HL-60 (cell line): ENCODE measurements around the gene RERE.

Source experiments
- DNase-seq, 2 experiments: peaks; one replicate each; pipeline ENCODE4 v3.0.0-alpha.2; 2010 to 2020; ENCODE audit warnings: low read depth in 1 of 2, low spot score in 1 of 2
- H3K27ac ChIP-seq: fragments of 250-450 bp; sonication (Bioruptor Pico); replicated peaks from 2 replicates; pipeline ENCODE4 v1.5.1; 2020; ENCODE audit warnings: mild to moderate bottlenecking, moderate library complexity
- H3K27me3 ChIP-seq: fragments of 250-450 bp; sonication (Bioruptor Pico); 2 replicates; pipeline ENCODE4 v1.5.1; 2021; ENCODE audit warnings: mild to moderate bottlenecking, moderate library complexity; ENCODE audit not compliant: insufficient read depth, poor library complexity, severe bottlenecking
- H3K4me3 ChIP-seq: replicated peaks from 2 replicates; pipeline ENCODE4 v1.5.1; 2011; ENCODE audit warnings: mild to moderate bottlenecking, control low read depth, low read length; ENCODE audit not compliant: insufficient read depth
- GABPA ChIP-seq: IDR thresholded peaks from 2 replicates; pipeline ENCODE4 v1.6.1; 2012; ENCODE audit warnings: low read depth
- POLR2AphosphoS5 ChIP-seq: IDR thresholded peaks from 2 replicates; pipeline ENCODE4 v1.6.1; 2012; ENCODE audit warnings: low read depth
- REST ChIP-seq: IDR thresholded peaks from 2 replicates; pipeline ENCODE4 v1.6.1; 2012; ENCODE audit warnings: low read depth; ENCODE audit not compliant: insufficient replicate concordance
- SPI1 ChIP-seq: IDR thresholded peaks from 2 replicates; pipeline ENCODE4 v1.6.1; 2012; ENCODE audit warnings: low read depth, mild to moderate bottlenecking, borderline replicate concordance
- TF ChIP-seq, protein P1 (sequence below): IDR thresholded peaks from one replicate; pipeline ENCODE4 v1.5.1; 2011; ENCODE audit warnings: low read length, control low read depth, inconsistent platforms; ENCODE audit not compliant: insufficient read depth

Gene RERE

DNA sequence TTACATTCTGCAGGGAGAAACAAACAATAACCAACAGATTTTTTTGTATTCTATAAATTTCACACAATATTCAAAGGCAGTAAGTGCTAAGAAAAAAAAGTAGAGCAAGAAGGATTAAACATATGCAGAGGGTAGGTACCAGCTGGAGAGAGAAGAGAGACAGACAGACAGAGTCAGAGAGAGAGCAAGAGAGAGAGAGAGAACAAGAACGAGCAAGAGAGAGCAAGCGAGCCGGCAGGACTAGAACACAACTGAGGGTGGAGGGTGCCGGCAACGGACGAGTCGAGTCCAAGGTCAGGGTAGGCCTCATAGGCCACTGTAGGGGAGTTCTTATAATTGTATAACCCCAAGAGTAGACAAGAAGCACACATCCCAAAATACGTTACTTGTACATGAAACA, 97.1 kb downstream of the RERE start:
- Histone ChIP-seq H3K27me3 (no peaks in the 10 kb centered on the region), H3K27ac (no peak overlapping the region), H3K4me3 (no peak overlapping the region)
- TF ChIP-seq POLR2AphosphoS5 (no peak), REST (no peak), SPI1 (no peak), GABPA (no peak)
- TF ChIP-seq, protein P1, sequence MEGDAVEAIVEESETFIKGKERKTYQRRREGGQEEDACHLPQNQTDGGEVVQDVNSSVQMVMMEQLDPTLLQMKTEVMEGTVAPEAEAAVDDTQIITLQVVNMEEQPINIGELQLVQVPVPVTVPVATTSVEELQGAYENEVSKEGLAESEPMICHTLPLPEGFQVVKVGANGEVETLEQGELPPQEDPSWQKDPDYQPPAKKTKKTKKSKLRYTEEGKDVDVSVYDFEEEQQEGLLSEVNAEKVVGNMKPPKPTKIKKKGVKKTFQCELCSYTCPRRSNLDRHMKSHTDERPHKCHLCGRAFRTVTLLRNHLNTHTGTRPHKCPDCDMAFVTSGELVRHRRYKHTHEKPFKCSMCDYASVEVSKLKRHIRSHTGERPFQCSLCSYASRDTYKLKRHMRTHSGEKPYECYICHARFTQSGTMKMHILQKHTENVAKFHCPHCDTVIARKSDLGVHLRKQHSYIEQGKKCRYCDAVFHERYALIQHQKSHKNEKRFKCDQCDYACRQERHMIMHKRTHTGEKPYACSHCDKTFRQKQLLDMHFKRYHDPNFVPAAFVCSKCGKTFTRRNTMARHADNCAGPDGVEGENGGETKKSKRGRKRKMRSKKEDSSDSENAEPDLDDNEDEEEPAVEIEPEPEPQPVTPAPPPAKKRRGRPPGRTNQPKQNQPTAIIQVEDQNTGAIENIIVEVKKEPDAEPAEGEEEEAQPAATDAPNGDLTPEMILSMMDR, result no peak
- DNase-seq, result no peak

DNA sequence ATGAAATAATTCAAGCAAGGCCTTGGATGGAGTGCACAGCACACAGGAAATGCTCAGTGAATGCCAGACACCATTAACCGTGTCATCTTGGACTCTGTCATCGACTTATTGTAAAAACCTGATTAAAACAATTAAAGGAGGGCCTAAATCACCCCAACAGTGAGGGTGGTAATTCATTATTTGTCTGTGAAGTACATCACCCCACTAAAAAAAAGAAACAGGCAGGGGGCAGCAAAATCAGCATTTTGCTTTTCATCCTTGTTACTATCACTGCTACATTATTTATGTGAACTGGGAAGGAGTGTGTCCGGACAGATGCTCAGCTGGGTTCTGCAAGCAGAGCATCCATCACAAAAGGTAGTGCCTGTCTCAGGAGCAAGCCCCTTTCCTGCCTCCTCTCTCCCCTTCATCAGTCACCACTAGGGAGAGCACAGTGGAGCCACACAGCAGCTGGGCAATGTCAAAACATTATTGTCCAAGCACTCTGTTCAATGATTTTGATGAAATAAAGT, 98.5 kb downstream of the RERE start:
- Histone ChIP-seq H3K4me3 (no peak overlapping the region), H3K27me3 (no peaks in the 10 kb centered on the region), H3K27ac (no peak overlapping the region)
- DNase-seq, result no peak
- TF ChIP-seq GABPA (no peak), REST (no peak), POLR2AphosphoS5 (no peak), SPI1 (no peak)
- TF ChIP-seq, protein P1, result no peak

DNA sequence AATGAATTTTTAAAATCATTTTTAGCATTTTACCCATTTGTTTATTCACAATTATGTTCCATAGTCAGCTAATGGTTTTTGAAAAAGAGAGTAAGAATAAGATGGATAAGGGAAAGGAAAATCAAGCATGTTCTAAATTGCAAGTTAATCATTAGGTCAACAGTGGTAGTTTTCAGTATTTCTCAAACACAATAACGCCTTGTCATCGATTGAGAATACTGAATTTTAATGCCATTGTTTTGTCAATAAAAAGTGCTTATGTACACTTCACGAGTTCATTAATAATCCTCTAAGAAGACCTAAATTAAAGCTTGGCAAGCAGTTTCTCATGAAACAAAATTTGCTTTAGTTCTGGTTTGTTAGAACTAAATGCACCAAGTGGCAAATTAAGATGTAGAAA, 100.3 kb downstream of the RERE start:
- no peak overlapping the region for H3K27ac ChIP-seq
- no peaks in the 10 kb centered on the region for H3K27me3 ChIP-seq
- no peak overlapping the region for H3K4me3 ChIP-seq
- no peak for DNase-seq
- TF ChIP-seq GABPA, result no peak
- TF ChIP-seq REST, result no peak
- no peak for TF ChIP-seq POLR2AphosphoS5
- TF ChIP-seq, protein P1, result no peak
- no peak for TF ChIP-seq SPI1
